Breast epithelium (tissue), 4 donors: ENCODE results near the gene ING4. TPM values are rescaled to one million over a fixed set of nuclear protein-coding genes. Genes with fewer than 3 reads are reported as not detected.

Experiments used
- DNase-seq, 2 donors: peaks; one replicate each; pipeline ENCODE4 v3.0.0-alpha.2; 2019; ENCODE audit warnings: low spot score in 2 of 2
- H3K27ac ChIP-seq, 2 donors: fragments of 200-600 bp; sonication (generic) in 1 of 2; one replicate each; pipeline ENCODE4 v1.5.1; 2016 to 2019; ENCODE audit warnings: mild to moderate bottlenecking in 1 of 2
- H3K27me3 ChIP-seq, 2 donors: fragments of 200-600 bp; sonication (generic) in 1 of 2; one replicate each; pipeline versions ENCODE4 v1.5.1 to v1.6.0; 2017 to 2019; ENCODE audit warnings: control low read depth in 1 of 2, mild to moderate bottlenecking in 1 of 2
- H3K36me3 ChIP-seq: fragments of 200-600 bp; one replicate; pipeline ENCODE4 v1.5.1; 2019
- H3K4me1 ChIP-seq, 2 donors: fragments of 200-600 bp; sonication (generic); one replicate each; pipeline ENCODE4 v1.5.1; 2016 to 2019; ENCODE audit warnings: control low read depth in 1 of 2
- H3K4me3 ChIP-seq, 3 donors: fragments of 200-600 bp; sonication (generic); 1 replicate in 2 of 3; 2 replicates in 1 of 3; pipeline ENCODE4 v1.5.1; 2016 to 2019; ENCODE audit warnings: mild to moderate bottlenecking in 3 of 3, moderate library complexity in 2 of 3
- H3K9me3 ChIP-seq, 2 donors: fragments of 200-600 bp; sonication (generic) in 1 of 2; one replicate each; pipeline ENCODE4 v1.5.1; 2016 to 2019; ENCODE audit warnings: control low read depth in 1 of 2
- POLR2A ChIP-seq: fragments of 450-650 bp; IDR thresholded peaks from one replicate; pipeline ENCODE4 v1.6.1; 2016; ENCODE audit warnings: antibody characterized with exemption, mild to moderate bottlenecking, moderate library complexity
- POLR2AphosphoS5 ChIP-seq, 3 donors: sonication (generic); formaldehyde crosslinking; IDR thresholded peaks; one replicate each; pipeline ENCODE4 v1.6.1; 2017; ENCODE audit warnings: antibody characterized with exemption in 3 of 3
- intact Hi-C: fragments of 100-400 bp; cut with DNase I; formaldehyde crosslinking; loops from one replicate; pipeline ENCODE4 v1.15.1; 2023; ENCODE audit warnings: low total_unique reads
- total RNA-seq, 3 donors: library from RNA; depleted of rRNA; stranded (reverse); fragments of >200 nt; gene quantifications; one replicate each; pipeline ENCODE4 v1.1.0, GENCODE V29; 2016
- TF ChIP-seq, protein P1 (sequence below), 3 donors: fragments of 450-650 bp; IDR thresholded peaks; one replicate each; pipeline ENCODE4 v1.5.1; 2016 to 2017; ENCODE audit warnings: antibody characterized with exemption in 3 of 3, mild to moderate bottlenecking in 3 of 3, moderate library complexity in 3 of 3

Gene ING4
- total RNA-seq, 3 donors from 2014 or later, result 51.1 to 74.2 (median 56.3) TPM

DNA sequence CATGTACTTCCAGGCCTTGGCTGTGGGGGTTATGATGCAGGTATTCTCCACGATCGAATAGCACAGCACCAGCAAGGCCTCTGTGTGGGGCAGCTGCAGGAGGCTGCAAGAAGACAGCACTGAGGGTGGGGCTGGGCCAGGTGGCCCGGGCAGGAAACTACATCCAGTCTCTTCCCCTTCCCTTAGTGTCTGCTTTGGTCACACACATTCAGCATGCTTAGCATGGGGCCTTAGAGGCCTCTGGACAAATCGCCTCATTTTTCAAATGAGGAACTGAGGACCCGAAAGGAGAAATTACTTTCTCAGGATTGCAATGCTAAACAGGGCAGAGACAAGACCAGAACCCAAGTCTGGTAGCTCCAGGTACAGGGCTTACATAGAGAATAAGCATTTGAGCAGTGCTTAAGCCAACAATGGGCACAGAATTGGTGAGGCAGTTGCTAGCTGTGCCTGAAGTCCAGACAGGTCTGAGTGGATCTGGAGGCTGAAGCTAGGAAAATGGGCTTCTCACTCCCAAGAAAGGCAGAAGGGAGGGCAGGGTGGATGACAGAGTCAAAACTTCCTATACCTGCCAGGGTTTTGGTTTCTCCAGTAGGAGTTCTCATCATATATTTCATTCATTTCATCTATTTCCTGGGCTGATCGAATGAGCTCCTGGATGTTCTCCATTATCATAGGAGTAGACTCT is 19.2 kb downstream of the ING4 start:
- intact Hi-C loops, result no loop called here
- no peaks in the 10 kb centered on the region for H3K27me3 ChIP-seq
- H3K36me3 ChIP-seq, result no peaks in the 10 kb centered on the region
- H3K9me3 ChIP-seq, result no peaks in the 10 kb centered on the region
- no peak overlapping the region for H3K4me3 ChIP-seq
- H3K4me1 ChIP-seq, result no peaks in the 10 kb centered on the region
- no peak for DNase-seq
- TF ChIP-seq POLR2A (no peak), POLR2AphosphoS5 (IDR thresholded peaks at IDR 0.05) (no peak)
- TF ChIP-seq, protein P1, sequence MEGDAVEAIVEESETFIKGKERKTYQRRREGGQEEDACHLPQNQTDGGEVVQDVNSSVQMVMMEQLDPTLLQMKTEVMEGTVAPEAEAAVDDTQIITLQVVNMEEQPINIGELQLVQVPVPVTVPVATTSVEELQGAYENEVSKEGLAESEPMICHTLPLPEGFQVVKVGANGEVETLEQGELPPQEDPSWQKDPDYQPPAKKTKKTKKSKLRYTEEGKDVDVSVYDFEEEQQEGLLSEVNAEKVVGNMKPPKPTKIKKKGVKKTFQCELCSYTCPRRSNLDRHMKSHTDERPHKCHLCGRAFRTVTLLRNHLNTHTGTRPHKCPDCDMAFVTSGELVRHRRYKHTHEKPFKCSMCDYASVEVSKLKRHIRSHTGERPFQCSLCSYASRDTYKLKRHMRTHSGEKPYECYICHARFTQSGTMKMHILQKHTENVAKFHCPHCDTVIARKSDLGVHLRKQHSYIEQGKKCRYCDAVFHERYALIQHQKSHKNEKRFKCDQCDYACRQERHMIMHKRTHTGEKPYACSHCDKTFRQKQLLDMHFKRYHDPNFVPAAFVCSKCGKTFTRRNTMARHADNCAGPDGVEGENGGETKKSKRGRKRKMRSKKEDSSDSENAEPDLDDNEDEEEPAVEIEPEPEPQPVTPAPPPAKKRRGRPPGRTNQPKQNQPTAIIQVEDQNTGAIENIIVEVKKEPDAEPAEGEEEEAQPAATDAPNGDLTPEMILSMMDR (IDR thresholded peaks at IDR 0.05), result no peak
- H3K27ac ChIP-seq, result no peak overlapping the region

DNA sequence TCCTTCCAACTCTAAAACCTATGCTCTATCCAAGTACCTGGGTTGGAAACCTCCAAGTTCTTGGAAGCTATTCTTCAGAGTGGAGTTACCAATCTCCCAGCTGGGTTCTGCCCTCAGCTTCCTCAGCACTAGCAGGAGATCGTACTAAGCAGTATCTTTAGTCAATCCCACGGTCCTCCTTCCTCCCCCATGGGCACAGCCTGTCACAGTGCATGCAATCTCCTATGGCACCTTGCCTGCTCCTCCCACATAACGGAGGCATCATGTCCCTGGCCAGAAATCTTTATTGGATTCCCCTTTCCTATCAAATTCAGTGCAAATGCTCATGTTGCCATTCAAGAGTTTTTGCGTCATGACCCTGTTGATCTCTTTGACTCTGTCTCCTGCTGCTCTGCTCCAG is 21.8 kb downstream of the ING4 start:
- Histone ChIP-seq H3K9me3 (no peaks in the 10 kb centered on the region), H3K27me3 (no peaks in the 10 kb centered on the region)

DNA sequence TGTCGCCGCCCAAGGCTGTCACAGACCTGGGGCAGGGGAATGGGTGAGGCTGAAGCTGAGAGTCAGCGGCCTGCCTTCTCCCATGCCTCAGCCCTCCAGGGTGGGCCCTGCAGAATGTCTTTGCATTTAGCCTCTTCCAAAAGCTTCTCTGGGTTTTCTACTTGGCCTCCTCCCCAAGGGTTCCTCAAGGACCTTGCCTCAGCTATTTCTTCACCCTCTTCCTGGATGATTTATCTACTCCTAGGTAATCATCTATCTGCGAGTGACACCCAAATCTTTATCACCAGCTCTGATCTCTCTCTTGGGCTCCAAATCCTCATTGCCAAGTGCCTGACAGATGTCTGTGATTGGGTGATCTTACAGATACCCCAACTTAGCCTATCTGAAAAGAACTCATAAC is 22.4 kb downstream of the ING4 start:
- Histone ChIP-seq H3K4me1 (no peaks in the 10 kb centered on the region), H3K36me3 (no peaks in the 10 kb centered on the region), H3K9me3 (no peaks in the 10 kb centered on the region), H3K27me3 (no peaks in the 10 kb centered on the region), H3K4me3 (no peak overlapping the region), H3K27ac (no peak overlapping the region)
- intact Hi-C loops, result no loop called here
- TF ChIP-seq POLR2AphosphoS5 (IDR thresholded peaks at IDR 0.05), result no peak
- TF ChIP-seq POLR2A, result no peak
- TF ChIP-seq, protein P1 (IDR thresholded peaks at IDR 0.05), result no peak
- DNase-seq, result no peak

More for the DNA sequence above, 21.8 kb downstream of the ING4 start:
- TF ChIP-seq POLR2A, result no peak
- TF ChIP-seq, protein P1 (IDR thresholded peaks at IDR 0.05), result no peak
- no peak overlapping the region for H3K27ac ChIP-seq
- DNase-seq, result no peak
- intact Hi-C loops, result no loop called here
- H3K4me3 ChIP-seq, result no peak overlapping the region
- no peaks in the 10 kb centered on the region for H3K4me1 ChIP-seq
- no peaks in the 10 kb centered on the region for H3K36me3 ChIP-seq

DNA sequence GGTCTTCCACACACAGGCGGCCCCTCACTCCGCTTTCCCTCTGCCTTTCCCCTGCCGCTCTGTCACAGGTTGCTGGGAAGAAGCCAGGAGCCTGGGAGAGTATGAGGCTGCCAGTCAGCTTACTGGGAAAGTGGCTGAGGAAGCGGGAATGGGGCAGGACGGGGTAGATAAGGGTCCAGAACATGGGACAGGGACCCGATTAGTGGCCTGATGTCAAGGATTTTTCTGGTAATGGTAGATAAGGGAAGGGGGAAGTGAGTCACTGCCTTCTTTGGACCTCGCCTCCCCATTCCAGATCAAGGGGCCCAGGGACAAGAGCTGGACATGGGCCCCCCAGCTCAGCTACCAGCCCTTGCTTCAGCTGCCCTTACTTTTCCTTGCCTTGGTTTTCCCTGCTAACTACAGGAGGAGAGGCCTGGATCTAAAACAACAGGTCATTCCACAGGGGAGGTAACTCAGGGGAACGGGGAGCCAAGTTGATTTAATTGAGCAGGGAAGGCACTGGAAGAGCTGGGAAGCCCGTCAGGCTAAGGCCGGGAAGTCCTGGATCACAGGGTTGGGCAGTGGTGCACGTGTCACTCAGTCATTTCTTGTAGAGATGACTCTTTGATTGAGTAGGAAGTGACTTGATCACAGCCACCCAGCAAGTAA is 23.6 kb downstream of the ING4 start:
- Histone ChIP-seq H3K4me1 (no peaks in the 10 kb centered on the region), H3K9me3 (no peaks in the 10 kb centered on the region), H3K27ac (no peak overlapping the region), H3K4me3 (no peak overlapping the region), H3K27me3 (no peaks in the 10 kb centered on the region), H3K36me3 (no peaks in the 10 kb centered on the region)
- no peak for DNase-seq
- intact Hi-C loops, result no loop called here
- TF ChIP-seq POLR2A (no peak), POLR2AphosphoS5 (IDR thresholded peaks at IDR 0.05) (no peak)
- TF ChIP-seq, protein P1 (IDR thresholded peaks at IDR 0.05), result no peak

DNA sequence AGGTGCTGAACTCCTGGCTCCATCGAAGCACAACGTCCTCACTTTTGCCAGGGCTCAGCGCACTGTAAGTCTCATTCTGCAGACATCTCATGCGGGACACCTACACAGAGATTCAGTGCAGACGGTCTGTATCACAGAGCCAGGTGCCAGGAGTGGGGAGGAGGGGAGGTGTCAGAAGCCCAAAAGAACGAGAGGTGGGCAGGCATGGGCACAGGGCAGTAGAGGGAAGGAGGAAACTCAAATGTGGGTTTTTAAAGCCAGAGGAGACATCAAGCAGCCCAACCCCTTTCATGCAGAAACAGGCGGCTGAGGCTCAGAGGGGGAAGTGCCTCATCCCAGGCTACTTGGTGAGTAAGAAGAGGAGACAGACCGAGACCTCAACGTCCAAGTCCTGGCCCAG is 24.6 kb downstream of the ING4 start:
- Histone ChIP-seq H3K9me3 (no peaks in the 10 kb centered on the region), H3K4me3 (no peak overlapping the region), H3K4me1 (no peaks in the 10 kb centered on the region), H3K27me3 (no peaks in the 10 kb centered on the region), H3K36me3 (no peaks in the 10 kb centered on the region), H3K27ac (no peak overlapping the region)
- intact Hi-C loops, result no loop called here
- no peak for DNase-seq
- TF ChIP-seq, protein P1 (IDR thresholded peaks at IDR 0.05), result no peak
- TF ChIP-seq POLR2AphosphoS5 (IDR thresholded peaks at IDR 0.05) (no peak), POLR2A (no peak)
